NT2/D1 (cell line): ENCODE results near the gene REXO4.

Source experiments
- YY1 ChIP-seq: IDR thresholded peaks from 2 replicates; pipeline ENCODE4 v1.6.1; 2011; ENCODE audit not compliant: insufficient read length, insufficient read depth
- ZNF274 ChIP-seq: IDR thresholded peaks from 2 replicates; pipeline ENCODE4 v1.6.1; 2011; ENCODE audit warnings: mild to moderate bottlenecking, low read depth, low read length

DNA sequence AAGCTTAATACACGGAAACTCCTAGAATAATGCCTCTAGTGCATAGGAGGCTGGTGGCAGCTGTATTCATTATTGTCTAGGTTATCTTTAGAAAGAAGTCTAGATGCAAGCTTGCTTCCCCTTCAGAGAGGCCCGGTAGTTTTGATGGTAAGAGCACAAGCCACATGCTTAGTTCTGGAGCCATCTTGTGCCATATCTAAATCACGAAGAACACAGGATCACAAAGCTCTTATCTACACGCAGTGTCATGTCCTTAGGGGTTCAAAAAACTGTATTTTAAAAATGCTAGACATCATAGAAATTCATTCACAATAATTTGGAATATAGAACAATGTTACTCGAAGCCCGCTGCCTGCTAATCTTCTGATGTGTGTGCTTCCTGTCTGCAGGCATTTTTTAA is 48.2 kb upstream of the REXO4 start:
- TF ChIP-seq YY1: no peak
- no peak for TF ChIP-seq ZNF274
